HEK293 (cell line): ENCODE measurements around the gene TMCC1.

Source experiments
- CTCF ChIA-PET: fragments of 350-600 bp; formaldehyde crosslinking; extraction: SDS; loops from one replicate; lab custom pipeline; 2021; ENCODE audit warnings: antibody characterized with exemption; lab: Yijun Ruan, JAX
- POLR2A ChIA-PET: fragments of 300-600 bp; formaldehyde crosslinking; extraction: SDS; loops from one replicate; lab custom pipeline; 2020; ENCODE audit warnings: antibody characterized with exemption, inconsistent platforms; lab: Yijun Ruan, JAX
- H3K27ac ChIP-seq: fragments of 200-500 bp; sonication (Bioruptor generic); 2 replicates; pipeline ENCODE4 v1.5.1; 2014; ENCODE audit warnings: low read depth, low read length, control low read depth, inconsistent platforms; ENCODE audit errors: extremely low read depth
- H3K36me3 ChIP-seq, 2 experiments: fragments of 200-500 bp in 1 of 2; sonication (Bioruptor generic) in 1 of 2; 1 replicate in 1 of 2; 2 replicates in 1 of 2; pipeline ENCODE4 v1.5.1; 2014 to 2017; ENCODE audit warnings: inconsistent platforms in 2 of 2, low read length in 2 of 2; ENCODE audit not compliant: control insufficient read depth in 2 of 2, insufficient read depth in 1 of 2
- H3K4me1 ChIP-seq: fragments of 200-500 bp; sonication (Bioruptor generic); 2 replicates; pipeline ENCODE4 v1.5.1; 2014; ENCODE audit warnings: mild to moderate bottlenecking, low read length, inconsistent platforms; ENCODE audit not compliant: control insufficient read depth, insufficient read depth
- H3K4me3 ChIP-seq: 2 replicates; pipeline ENCODE4 v1.5.1; 2011; ENCODE audit warnings: low read depth, mild to moderate bottlenecking, control low read depth, low read length, moderate library complexity
- H3K9me3 ChIP-seq: fragments of 200-500 bp; sonication (Bioruptor generic); 2 replicates; pipeline ENCODE4 v1.5.1; 2014; ENCODE audit warnings: low read depth, low read length, inconsistent platforms; ENCODE audit not compliant: control insufficient read depth, insufficient read depth
- GLI4 ChIP-seq: fragments of 450-650 bp; formaldehyde crosslinking; IDR thresholded peaks from 2 replicates; pipeline ENCODE4 v1.5.1; 2016; ENCODE audit warnings: missing biosample characterization, missing genetic modification characterization
- OSR2 ChIP-seq: fragments of 450-650 bp; formaldehyde crosslinking; IDR thresholded peaks from 2 replicates; pipeline ENCODE4 v1.5.1; 2016; ENCODE audit warnings: missing biosample characterization, missing genetic modification characterization
- ZBTB1 ChIP-seq: fragments of 450-650 bp; formaldehyde crosslinking; IDR thresholded peaks from 2 replicates; pipeline ENCODE4 v1.5.1; 2016; ENCODE audit warnings: missing biosample characterization, missing genetic modification characterization
- ZBTB8A ChIP-seq: fragments of 450-650 bp; formaldehyde crosslinking; IDR thresholded peaks from 2 replicates; pipeline ENCODE4 v1.5.1; 2016; ENCODE audit warnings: missing biosample characterization, missing genetic modification characterization
- ZEB2 ChIP-seq: fragments of 450-650 bp; formaldehyde crosslinking; IDR thresholded peaks from 2 replicates; pipeline ENCODE4 v1.5.1; 2016; ENCODE audit warnings: missing biosample characterization, missing genetic modification characterization
- ZNF146 ChIP-seq: fragments of 450-650 bp; formaldehyde crosslinking; IDR thresholded peaks from 2 replicates; pipeline ENCODE4 v1.5.1; 2016; ENCODE audit warnings: missing biosample characterization, missing genetic modification characterization
- ZNF211 ChIP-seq: fragments of 450-650 bp; formaldehyde crosslinking; IDR thresholded peaks from 2 replicates; pipeline ENCODE4 v1.5.1; 2016; ENCODE audit warnings: low read depth, missing biosample characterization, missing genetic modification characterization
- ZNF214 ChIP-seq: fragments of 450-650 bp; formaldehyde crosslinking; IDR thresholded peaks from 2 replicates; pipeline ENCODE4 v1.5.1; 2017; ENCODE audit warnings: missing biosample characterization, mild to moderate bottlenecking, missing genetic modification characterization, borderline replicate concordance
- ZNF248 ChIP-seq: fragments of 450-650 bp; formaldehyde crosslinking; IDR thresholded peaks from 2 replicates; pipeline ENCODE4 v1.5.1; 2017; ENCODE audit warnings: missing biosample characterization, missing genetic modification characterization
- ZNF335 ChIP-seq: fragments of 450-650 bp; formaldehyde crosslinking; conservative IDR thresholded peaks from 2 replicates; pipeline ENCODE4 v1.5.1; 2016; ENCODE audit warnings: missing biosample characterization, missing genetic modification characterization
- ZNF404 ChIP-seq: fragments of 450-650 bp; formaldehyde crosslinking; IDR thresholded peaks from 2 replicates; pipeline ENCODE4 v1.5.1; 2017; ENCODE audit warnings: missing biosample characterization, missing genetic modification characterization
- ZNF514 ChIP-seq: fragments of 450-650 bp; formaldehyde crosslinking; IDR thresholded peaks from 2 replicates; pipeline ENCODE4 v1.5.1; 2016; ENCODE audit warnings: missing biosample characterization, missing genetic modification characterization
- ZNF610 ChIP-seq: fragments of 450-650 bp; formaldehyde crosslinking; IDR thresholded peaks from 2 replicates; pipeline ENCODE4 v1.5.1; 2016; ENCODE audit warnings: missing biosample characterization, missing genetic modification characterization, borderline replicate concordance
- ZNF658 ChIP-seq: fragments of 450-650 bp; formaldehyde crosslinking; IDR thresholded peaks from 2 replicates; pipeline ENCODE4; 2016; ENCODE audit warnings: missing biosample characterization, missing genetic modification characterization
- ZNF664 ChIP-seq: fragments of 450-650 bp; formaldehyde crosslinking; IDR thresholded peaks from 2 replicates; pipeline ENCODE4 v1.5.1; 2016; ENCODE audit warnings: missing biosample characterization, missing genetic modification characterization
- ZNF776 ChIP-seq: fragments of 450-650 bp; formaldehyde crosslinking; IDR thresholded peaks from 2 replicates; pipeline ENCODE4 v1.5.0; 2017; ENCODE audit warnings: missing biosample characterization, missing genetic modification characterization, borderline replicate concordance
- TF ChIP-seq, protein P1 (sequence below): fragments of 450-650 bp; formaldehyde crosslinking; IDR thresholded peaks from 2 replicates; pipeline ENCODE4 v1.5.1; 2016; ENCODE audit warnings: missing biosample characterization, missing genetic modification characterization
- TF ChIP-seq, protein P2 (sequence below): fragments of 450-650 bp; formaldehyde crosslinking; IDR thresholded peaks from 2 replicates; pipeline ENCODE4 v1.5.1; 2016; ENCODE audit warnings: missing biosample characterization, missing genetic modification characterization
- TF ChIP-seq, protein P3 (sequence below): fragments of 450-650 bp; formaldehyde crosslinking; IDR thresholded peaks from 2 replicates; pipeline ENCODE4 v1.5.0; 2017; ENCODE audit warnings: missing biosample characterization, missing genetic modification characterization, borderline replicate concordance
- TF ChIP-seq, protein P4 (sequence below): fragments of 450-650 bp; formaldehyde crosslinking; IDR thresholded peaks from 2 replicates; pipeline ENCODE4 v1.5.1; 2016; ENCODE audit warnings: missing biosample characterization, missing genetic modification characterization

TMCC1 gene

DNA sequence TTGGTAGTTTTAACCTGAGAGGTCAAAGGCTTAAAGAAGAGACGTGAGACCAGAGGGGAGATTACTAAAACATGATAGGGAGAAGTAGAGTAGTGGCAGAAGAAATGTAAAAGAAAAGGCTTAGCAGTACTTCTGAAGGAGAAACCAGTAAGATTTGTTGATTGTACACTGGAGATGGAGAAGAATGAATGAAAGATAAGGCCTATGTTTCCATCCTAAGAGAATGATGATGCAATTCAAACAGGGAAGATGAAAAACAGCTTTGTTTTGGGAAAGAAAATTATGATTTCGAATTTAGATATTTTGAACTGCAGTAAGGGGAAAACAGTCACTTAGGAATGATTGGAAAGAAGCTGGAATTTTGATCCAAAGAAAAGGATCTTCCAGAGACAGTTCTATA lies 189.6 kb downstream of the TMCC1 start:
- TF ChIP-seq ZNF664 (tag by site-specific recombination) (no peak), ZNF146 (no peak), ZNF610 (no peak)
- TF ChIP-seq, protein P1, sequence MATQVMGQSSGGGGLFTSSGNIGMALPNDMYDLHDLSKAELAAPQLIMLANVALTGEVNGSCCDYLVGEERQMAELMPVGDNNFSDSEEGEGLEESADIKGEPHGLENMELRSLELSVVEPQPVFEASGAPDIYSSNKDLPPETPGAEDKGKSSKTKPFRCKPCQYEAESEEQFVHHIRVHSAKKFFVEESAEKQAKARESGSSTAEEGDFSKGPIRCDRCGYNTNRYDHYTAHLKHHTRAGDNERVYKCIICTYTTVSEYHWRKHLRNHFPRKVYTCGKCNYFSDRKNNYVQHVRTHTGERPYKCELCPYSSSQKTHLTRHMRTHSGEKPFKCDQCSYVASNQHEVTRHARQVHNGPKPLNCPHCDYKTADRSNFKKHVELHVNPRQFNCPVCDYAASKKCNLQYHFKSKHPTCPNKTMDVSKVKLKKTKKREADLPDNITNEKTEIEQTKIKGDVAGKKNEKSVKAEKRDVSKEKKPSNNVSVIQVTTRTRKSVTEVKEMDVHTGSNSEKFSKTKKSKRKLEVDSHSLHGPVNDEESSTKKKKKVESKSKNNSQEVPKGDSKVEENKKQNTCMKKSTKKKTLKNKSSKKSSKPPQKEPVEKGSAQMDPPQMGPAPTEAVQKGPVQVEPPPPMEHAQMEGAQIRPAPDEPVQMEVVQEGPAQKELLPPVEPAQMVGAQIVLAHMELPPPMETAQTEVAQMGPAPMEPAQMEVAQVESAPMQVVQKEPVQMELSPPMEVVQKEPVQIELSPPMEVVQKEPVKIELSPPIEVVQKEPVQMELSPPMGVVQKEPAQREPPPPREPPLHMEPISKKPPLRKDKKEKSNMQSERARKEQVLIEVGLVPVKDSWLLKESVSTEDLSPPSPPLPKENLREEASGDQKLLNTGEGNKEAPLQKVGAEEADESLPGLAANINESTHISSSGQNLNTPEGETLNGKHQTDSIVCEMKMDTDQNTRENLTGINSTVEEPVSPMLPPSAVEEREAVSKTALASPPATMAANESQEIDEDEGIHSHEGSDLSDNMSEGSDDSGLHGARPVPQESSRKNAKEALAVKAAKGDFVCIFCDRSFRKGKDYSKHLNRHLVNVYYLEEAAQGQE (tag by site-specific recombination) = no peak
- TF ChIP-seq, protein P2, sequence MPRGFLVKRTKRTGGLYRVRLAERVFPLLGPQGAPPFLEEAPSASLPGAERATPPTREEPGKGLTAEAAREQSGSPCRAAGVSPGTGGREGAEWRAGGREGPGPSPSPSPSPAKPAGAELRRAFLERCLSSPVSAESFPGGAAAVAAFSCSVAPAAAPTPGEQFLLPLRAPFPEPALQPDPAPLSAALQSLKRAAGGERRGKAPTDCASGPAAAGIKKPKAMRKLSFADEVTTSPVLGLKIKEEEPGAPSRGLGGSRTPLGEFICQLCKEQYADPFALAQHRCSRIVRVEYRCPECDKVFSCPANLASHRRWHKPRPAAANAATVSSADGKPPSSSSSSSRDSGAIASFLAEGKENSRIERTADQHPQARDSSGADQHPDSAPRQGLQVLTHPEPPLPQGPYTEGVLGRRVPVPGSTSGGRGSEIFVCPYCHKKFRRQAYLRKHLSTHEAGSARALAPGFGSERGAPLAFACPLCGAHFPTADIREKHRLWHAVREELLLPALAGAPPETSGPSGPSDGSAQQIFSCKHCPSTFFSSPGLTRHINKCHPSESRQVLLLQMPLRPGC (tag by site-specific recombination) = no peak
- H3K4me1 ChIP-seq = no peaks in the 10 kb centered on the region
- no peak overlapping the region for H3K27ac ChIP-seq
- CTCF ChIA-PET = no interaction called here
- POLR2A ChIA-PET = no interaction called here
- H3K36me3 ChIP-seq = no peaks in the 10 kb centered on the region
- H3K4me3 ChIP-seq = no peak overlapping the region
- no peaks in the 10 kb centered on the region for H3K9me3 ChIP-seq

DNA sequence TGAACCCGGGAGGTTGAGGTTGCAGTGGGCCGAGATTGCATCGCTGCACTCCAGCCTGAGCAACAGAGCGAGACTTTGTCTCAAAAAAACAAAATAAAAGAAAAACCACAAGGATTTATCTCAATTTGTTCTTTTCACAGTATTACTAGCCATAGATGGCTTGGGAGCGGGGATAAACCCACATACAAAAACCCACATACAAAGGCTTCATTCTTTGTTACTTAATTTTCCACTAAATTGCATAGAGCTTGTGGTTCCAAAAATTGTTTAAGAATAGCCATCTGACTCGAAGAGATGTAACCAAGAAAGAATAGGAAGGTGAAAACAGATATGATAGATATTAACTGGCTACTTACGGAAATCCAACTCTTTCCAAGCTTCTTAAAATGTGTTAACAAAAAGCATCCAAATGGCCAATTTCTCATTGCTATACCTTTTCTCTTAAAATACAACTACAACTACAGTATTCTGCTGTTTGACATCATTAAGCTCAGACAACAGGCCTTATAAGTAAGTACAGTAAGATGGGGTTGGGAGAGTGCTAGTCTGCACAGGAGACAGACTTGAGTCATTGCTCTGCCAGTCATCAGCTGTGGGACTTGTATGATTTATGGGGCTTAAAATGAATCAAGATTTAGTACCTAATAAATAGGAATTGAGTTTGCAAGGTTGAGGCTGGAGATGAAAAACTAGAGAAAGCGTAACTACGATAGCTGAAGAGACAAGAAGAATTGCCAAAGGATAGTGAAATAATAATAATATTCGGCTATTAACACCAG lies 190.4 kb downstream of the TMCC1 start:
- TF ChIP-seq ZNF211 (no peak), ZBTB1 (no peak)
- TF ChIP-seq, all 188 proteins: peak for 0
- H3K27ac ChIP-seq = no peak overlapping the region
- H3K9me3 ChIP-seq = no peaks in the 10 kb centered on the region
- no peaks in the 10 kb centered on the region for H3K4me1 ChIP-seq
- ChIA-PET POLR2A (no interaction called here), CTCF (interaction anchor here (0.6 to 1.4 kb wide), 2 partner anchors 47 to 54 kb away, joined by 3 to 4 read pairs; no protein-coding TSS in a partner anchor)
- no peaks in the 10 kb centered on the region for H3K36me3 ChIP-seq
- no peak overlapping the region for H3K4me3 ChIP-seq

DNA sequence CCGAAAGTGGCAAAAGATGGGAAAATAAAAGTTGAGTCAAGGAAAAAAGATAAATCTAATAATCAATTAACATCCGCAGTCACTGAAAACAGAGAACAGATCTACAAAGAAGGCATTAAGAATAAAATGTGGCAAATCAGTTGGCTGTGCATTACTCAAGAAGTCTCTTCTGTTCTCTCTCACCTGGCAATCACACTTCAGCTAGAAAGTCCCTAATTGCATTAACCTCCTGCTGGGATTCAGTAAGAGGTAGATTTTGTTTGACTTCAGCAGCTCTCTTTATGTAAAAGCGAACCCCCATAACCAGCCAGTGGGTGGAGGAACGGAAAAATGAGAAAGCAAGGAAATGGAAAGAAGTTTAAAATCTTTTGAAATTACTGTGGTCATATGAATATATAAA lies 192.3 kb downstream of the TMCC1 start:
- no peak overlapping the region for H3K4me3 ChIP-seq
- no peaks in the 10 kb centered on the region for H3K4me1 ChIP-seq
- no peaks in the 10 kb centered on the region for H3K9me3 ChIP-seq
- no peaks in the 10 kb centered on the region for H3K36me3 ChIP-seq
- POLR2A ChIA-PET = no interaction called here
- CTCF ChIA-PET = interaction anchor here (0.6 kb wide), 1 partner anchor 13 kb away, joined by 3 read pairs; no protein-coding TSS in a partner anchor
- no peak overlapping the region for H3K27ac ChIP-seq
- TF ChIP-seq ZNF776 (tag by site-specific recombination) (no peak), GLI4 (tag by site-specific recombination) (no peak), ZNF658 (tag by site-specific recombination) (no peak), ZNF248 (tag by site-specific recombination) (no peak), ZNF214 (tag by site-specific recombination) (no peak), ZEB2 (no peak), ZBTB8A (tag by site-specific recombination) (no peak), ZNF335 (tag by site-specific recombination) (no peak), ZNF404 (no peak), OSR2 (tag by site-specific recombination) (no peak), ZNF514 (tag by site-specific recombination) (no peak)
- TF ChIP-seq, protein P3, sequence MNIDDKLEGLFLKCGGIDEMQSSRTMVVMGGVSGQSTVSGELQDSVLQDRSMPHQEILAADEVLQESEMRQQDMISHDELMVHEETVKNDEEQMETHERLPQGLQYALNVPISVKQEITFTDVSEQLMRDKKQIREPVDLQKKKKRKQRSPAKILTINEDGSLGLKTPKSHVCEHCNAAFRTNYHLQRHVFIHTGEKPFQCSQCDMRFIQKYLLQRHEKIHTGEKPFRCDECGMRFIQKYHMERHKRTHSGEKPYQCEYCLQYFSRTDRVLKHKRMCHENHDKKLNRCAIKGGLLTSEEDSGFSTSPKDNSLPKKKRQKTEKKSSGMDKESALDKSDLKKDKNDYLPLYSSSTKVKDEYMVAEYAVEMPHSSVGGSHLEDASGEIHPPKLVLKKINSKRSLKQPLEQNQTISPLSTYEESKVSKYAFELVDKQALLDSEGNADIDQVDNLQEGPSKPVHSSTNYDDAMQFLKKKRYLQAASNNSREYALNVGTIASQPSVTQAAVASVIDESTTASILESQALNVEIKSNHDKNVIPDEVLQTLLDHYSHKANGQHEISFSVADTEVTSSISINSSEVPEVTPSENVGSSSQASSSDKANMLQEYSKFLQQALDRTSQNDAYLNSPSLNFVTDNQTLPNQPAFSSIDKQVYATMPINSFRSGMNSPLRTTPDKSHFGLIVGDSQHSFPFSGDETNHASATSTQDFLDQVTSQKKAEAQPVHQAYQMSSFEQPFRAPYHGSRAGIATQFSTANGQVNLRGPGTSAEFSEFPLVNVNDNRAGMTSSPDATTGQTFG (tag by site-specific recombination) = no peak
- TF ChIP-seq, protein P4, sequence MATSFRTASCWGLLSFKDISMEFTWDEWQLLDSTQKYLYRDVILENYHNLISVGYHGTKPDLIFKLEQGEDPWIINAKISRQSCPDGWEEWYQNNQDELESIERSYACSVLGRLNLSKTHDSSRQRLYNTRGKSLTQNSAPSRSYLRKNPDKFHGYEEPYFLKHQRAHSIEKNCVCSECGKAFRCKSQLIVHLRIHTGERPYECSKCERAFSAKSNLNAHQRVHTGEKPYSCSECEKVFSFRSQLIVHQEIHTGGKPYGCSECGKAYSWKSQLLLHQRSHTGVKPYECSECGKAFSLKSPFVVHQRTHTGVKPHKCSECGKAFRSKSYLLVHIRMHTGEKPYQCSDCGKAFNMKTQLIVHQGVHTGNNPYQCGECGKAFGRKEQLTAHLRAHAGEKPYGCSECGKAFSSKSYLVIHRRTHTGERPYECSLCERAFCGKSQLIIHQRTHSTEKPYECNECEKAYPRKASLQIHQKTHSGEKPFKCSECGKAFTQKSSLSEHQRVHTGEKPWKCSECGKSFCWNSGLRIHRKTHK = no peak
